22Rv1 (cell line): ENCODE measurements around the gene TMEM150B.

Experiments used
- H3K27ac ChIP-seq: fragments of 450-650 bp; 2 replicates; pipeline ENCODE4 v1.5.1; 2017
- CTCF ChIP-seq: fragments of 450-650 bp; IDR thresholded peaks from 2 replicates; pipeline ENCODE4 v1.5.1; 2017; ENCODE audit warnings: mild to moderate bottlenecking
- ZFX ChIP-seq: fragments of 450-650 bp; IDR thresholded peaks from 2 replicates; pipeline ENCODE4 v1.6.1; 2017; ENCODE audit warnings: antibody characterized with exemption, borderline replicate concordance

The TMEM150B gene

GRCh38 chr19:55368701-55369563 is 43.8 kb upstream of the TMEM150B start:
- 0 out of 2 replicates have a peak overlapping the region, but pooled peaks have one; percentile 4 for H3K27ac ChIP-seq
- no peak for TF ChIP-seq ZFX
- TF ChIP-seq CTCF: no peak

GRCh38 chr19:55368106-55368505 is 43.0 kb upstream of the TMEM150B start:
- no peak for TF ChIP-seq ZFX
- TF ChIP-seq CTCF: no peak
- no peak overlapping the region for H3K27ac ChIP-seq

DNA sequence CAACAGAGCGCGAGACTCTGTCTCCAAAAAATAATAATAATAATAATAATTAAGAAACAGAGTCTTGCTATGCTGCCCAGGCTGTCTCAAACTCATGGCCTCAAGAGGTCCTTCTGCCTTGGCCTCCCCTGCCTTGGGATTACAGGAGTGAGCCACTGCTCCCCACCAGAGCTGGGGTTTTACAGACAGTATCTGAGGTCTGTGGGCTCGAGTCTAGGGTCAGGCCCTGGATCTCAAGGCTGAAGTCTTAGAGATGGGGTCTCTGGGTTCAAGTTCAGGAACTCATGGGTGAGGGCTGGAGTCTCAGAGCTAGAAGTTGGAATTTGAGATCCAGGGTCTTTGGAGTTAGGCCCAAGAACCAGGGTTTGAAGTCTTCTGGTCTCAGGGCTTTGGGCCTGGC is 41.6 kb upstream of the TMEM150B start:
- TF ChIP-seq ZFX (no peak), CTCF (no peak)

DNA sequence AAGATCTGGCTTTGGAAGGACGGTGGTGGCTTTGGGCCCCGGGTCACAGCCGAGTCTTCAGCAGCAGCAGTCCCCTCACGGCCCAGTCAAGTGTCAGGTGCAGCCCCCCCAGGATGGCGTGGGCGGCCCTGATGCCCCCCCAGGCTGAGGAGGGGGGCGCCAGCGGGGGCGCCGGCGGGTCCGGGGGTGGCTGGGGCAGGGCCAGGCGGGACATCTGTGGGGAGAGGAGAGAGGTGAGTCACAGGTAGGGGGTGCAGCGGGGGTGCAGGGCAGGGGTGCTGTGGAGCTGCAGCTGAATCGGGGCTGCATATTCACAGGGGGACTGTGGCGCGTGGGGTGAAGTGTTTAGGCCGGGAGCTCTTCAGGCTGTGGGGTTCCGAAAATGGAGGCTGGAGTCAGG is 40.8 kb upstream of the TMEM150B start:
- TF ChIP-seq CTCF (no peak), ZFX (no peak)
- H3K27ac ChIP-seq: no peak overlapping the region

More for the DNA sequence above, 41.6 kb upstream of the TMEM150B start:
- H3K27ac ChIP-seq: no peak overlapping the region

GRCh38 chr19:55365245-55365644 is 40.1 kb upstream of the TMEM150B start:
- H3K27ac ChIP-seq: no peak overlapping the region
- TF ChIP-seq ZFX (no peak), CTCF (no peak)

- no peak within 1 kb of the TSS for H3K27ac ChIP-seq
- TF ChIP-seq CTCF: no peak
- no peak for TF ChIP-seq ZFX
Observed at GRCh38 chr19:55362990-55363716, 38.0 kb upstream of the TMEM150B start, which contains the start of gene GARIN5B. GARIN5B (minus strand) TSS chr19:55363260; CDS start chr19:55363066, 194 bp downstream.
